ENCODE data around the gene ELP2. TPM values are rescaled to one million over a fixed set of nuclear protein-coding genes. Genes with fewer than 3 reads are reported as not detected.
A peak's percentile ranks its signal among the peaks of the same experiment; 100 is the strongest.

The ELP2 gene
- total and polyA plus RNA-seq, 9 of the 15 experiments (the other 6 are each of a cell fraction or from before 2014, with no cell fraction given), result 76.8 to 192 (median 140) TPM

- no peak for TF ChIP-seq HNRNPLL (IDR thresholded peaks at IDR 0.05; ENCODE audit: low read depth, low read length, poor library complexity, severe bottlenecking)
- no peak for TF ChIP-seq ELK1 (CRISPR knock-in tag; IDR thresholded peaks at IDR 0.05)
- TF ChIP-seq TCF15 (CRISPR knock-in tag; IDR thresholded peaks at IDR 0.05), result no peak
- TF ChIP-seq ZNF184 (CRISPR knock-in tag; IDR thresholded peaks at IDR 0.05), result no peak
- TF ChIP-seq PTRF (tag; IDR thresholded peaks at IDR 0.05), result no peak
- TF ChIP-seq AFF4 (CRISPR knock-in tag; IDR thresholded peaks at IDR 0.05), result no peak
- peak; percentile 95 for TF ChIP-seq MGA (IDR thresholded peaks at IDR 0.05)
- TF ChIP-seq CREB1 (IDR thresholded peaks at IDR 0.05), result no peak
- no peak; the same call in 1 of the 2 replicates for TF ChIP-seq CREB1 (CRISPR knock-in tag; IDR thresholded peaks at IDR 0.05)
Observed at GRCh38 chr18:36187826-36188721, 58.4 kb downstream of the ELP2 start (continued).

All from K562 (cell line).